ENCODE results near the gene BTG1. TPM values are rescaled to one million over a fixed set of nuclear protein-coding genes. Genes with fewer than 3 reads are reported as not detected.
A peak's percentile ranks its signal among the peaks of the same experiment; 100 is the strongest.

Gene BTG1
- total RNA-seq, 1 donor, result 18.0 TPM

GRCh38 chr12:92134638-92135274 is 10.9 kb downstream of the BTG1 start:
- no peak for DNase-seq (ENCODE audit: low read depth in 2 of 3, low spot score in 2 of 3)

- DNase-seq (ENCODE audit: low read depth in 2 of 3, low spot score in 2 of 3), result peak in 1 of 3 donors; percentile 38
Measured at GRCh38 chr12:92133795-92134637, 11.6 kb downstream of the BTG1 start.

- DNase-seq (ENCODE audit: low read depth in 2 of 3, low spot score in 2 of 3), result no peak
Measured at GRCh38 chr12:92133171-92133570, 12.5 kb downstream of the BTG1 start.

GRCh38 chr12:92132288-92132687 is 13.4 kb downstream of the BTG1 start:
- peak in 1 of 3 donors; percentile 32 for DNase-seq (ENCODE audit: low read depth in 2 of 3, low spot score in 2 of 3)

- no peak for DNase-seq (ENCODE audit: low read depth in 2 of 3, low spot score in 2 of 3)
Measured at GRCh38 chr12:92130999-92131398, 14.6 kb downstream of the BTG1 start.

- DNase-seq (ENCODE audit: low read depth in 2 of 3, low spot score in 2 of 3), result no peak
Measured at GRCh38 chr12:92129609-92130008, 16.0 kb downstream of the BTG1 start.

- DNase-seq (ENCODE audit: low read depth in 2 of 3, low spot score in 2 of 3), result no peak
Measured at GRCh38 chr12:92128612-92129011, 17.0 kb downstream of the BTG1 start.

GRCh38 chr12:92124689-92125029 is 21.0 kb downstream of the BTG1 start:
- no peak for DNase-seq (ENCODE audit: low read depth in 2 of 3, low spot score in 2 of 3)

GRCh38 chr12:92123780-92124688 is 21.6 kb downstream of the BTG1 start:
- DNase-seq (ENCODE audit: low read depth in 2 of 3, low spot score in 2 of 3), result peak in 1 of 3 donors; percentile 52

GRCh38 chr12:92122941-92123779 is 22.5 kb downstream of the BTG1 start:
- DNase-seq (ENCODE audit: low read depth in 2 of 3, low spot score in 2 of 3), result no peak

- DNase-seq (ENCODE audit: low read depth in 2 of 3, low spot score in 2 of 3), result no peak
Measured at GRCh38 chr12:92121826-92122225, 23.8 kb downstream of the BTG1 start.

- DNase-seq (ENCODE audit: low read depth in 2 of 3, low spot score in 2 of 3), result no peak
Measured at GRCh38 chr12:92118826-92119536, 26.7 kb downstream of the BTG1 start.

- DNase-seq (ENCODE audit: low read depth in 2 of 3, low spot score in 2 of 3), result no peak
Measured at GRCh38 chr12:92114834-92115233, 30.8 kb downstream of the BTG1 start.

- DNase-seq (ENCODE audit: low read depth in 2 of 3, low spot score in 2 of 3), result no peak
Measured at GRCh38 chr12:92111256-92111655, 34.4 kb downstream of the BTG1 start.

- no peak for DNase-seq (ENCODE audit: low read depth in 2 of 3, low spot score in 2 of 3)
Measured at GRCh38 chr12:92110083-92110640, 35.5 kb downstream of the BTG1 start.

GRCh38 chr12:92109613-92110012 is 36.0 kb downstream of the BTG1 start:
- no peak for DNase-seq (ENCODE audit: low read depth in 2 of 3, low spot score in 2 of 3)

- no peak for DNase-seq (ENCODE audit: low read depth in 2 of 3, low spot score in 2 of 3)
Measured at GRCh38 chr12:92108651-92109050, 37.0 kb downstream of the BTG1 start.

GRCh38 chr12:92107621-92108131 is 38.0 kb downstream of the BTG1 start:
- no peak for DNase-seq (ENCODE audit: low read depth in 2 of 3, low spot score in 2 of 3)

- DNase-seq (ENCODE audit: low read depth in 2 of 3, low spot score in 2 of 3), result no peak
Measured at GRCh38 chr12:92107094-92107493, 38.6 kb downstream of the BTG1 start.

All from hematopoietic multipotent progenitor cell (in vitro differentiated cells).